ENCODE data around the gene RNASEL. TPM values are rescaled to one million over a fixed set of nuclear protein-coding genes. Genes with fewer than 3 reads are reported as not detected.

Gene RNASEL
- total RNA-seq, 3 donors from 2014 or later, result 14.3 to 23.9 (median 16.3) TPM

DNA sequence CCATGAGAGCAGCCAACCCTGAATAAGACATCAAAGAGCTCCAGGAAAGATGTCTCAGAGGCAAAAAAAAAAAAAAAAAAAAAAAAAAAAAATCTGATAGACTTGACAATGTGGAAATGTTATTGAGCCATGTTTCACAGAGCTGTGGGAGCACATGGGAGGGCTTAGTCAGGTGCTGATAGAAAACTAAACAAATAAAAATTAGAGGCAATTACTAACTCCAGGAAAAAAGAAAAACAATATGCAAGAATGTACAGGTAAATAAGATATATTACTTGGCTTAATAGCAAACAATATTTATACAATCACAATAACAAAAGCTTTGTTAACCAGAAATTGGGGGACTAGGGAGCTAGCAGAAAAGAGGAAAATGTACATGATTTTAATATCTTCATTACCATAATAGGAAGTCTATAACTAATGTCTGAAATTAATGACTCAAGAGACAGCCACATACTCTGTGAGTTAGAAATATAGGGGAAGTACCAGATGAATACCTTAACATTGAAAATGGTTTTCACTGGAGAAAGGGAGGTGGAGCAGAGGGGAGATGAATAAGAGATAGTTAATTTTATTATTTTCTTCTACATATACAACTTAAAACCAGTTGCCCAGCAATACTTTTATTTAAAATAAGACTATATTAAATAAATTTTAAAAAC lies 32.0 kb upstream of the RNASEL start:
- TF ChIP-seq, protein P1, sequence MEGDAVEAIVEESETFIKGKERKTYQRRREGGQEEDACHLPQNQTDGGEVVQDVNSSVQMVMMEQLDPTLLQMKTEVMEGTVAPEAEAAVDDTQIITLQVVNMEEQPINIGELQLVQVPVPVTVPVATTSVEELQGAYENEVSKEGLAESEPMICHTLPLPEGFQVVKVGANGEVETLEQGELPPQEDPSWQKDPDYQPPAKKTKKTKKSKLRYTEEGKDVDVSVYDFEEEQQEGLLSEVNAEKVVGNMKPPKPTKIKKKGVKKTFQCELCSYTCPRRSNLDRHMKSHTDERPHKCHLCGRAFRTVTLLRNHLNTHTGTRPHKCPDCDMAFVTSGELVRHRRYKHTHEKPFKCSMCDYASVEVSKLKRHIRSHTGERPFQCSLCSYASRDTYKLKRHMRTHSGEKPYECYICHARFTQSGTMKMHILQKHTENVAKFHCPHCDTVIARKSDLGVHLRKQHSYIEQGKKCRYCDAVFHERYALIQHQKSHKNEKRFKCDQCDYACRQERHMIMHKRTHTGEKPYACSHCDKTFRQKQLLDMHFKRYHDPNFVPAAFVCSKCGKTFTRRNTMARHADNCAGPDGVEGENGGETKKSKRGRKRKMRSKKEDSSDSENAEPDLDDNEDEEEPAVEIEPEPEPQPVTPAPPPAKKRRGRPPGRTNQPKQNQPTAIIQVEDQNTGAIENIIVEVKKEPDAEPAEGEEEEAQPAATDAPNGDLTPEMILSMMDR (IDR thresholded peaks at IDR 0.05), result no peak
- Histone ChIP-seq H3K4me3 (no peak overlapping the region), H3K4me1 (ENCODE audit: low read depth) (peaks cover 6% of the 10 kb centered on the region), H3K9me3 (no peaks in the 10 kb centered on the region), H3K36me3 (ENCODE audit: low read depth) (no peaks in the 10 kb centered on the region)
- intact Hi-C loops (cut with DNase I, micrococcal nuclease), result no loop called here
- DNase-seq, result no peak
- ATAC-seq, result no peak

- H3K4me1 ChIP-seq (ENCODE audit: low read depth), result peaks cover 23% of the 10 kb centered on the region
- intact Hi-C loops (cut with DNase I, micrococcal nuclease), result loop anchor here in 1 of 2 donors (5.0 kb wide), 1 partner anchor 159 kb away; no protein-coding TSS in a partner anchor
- no peaks in the 10 kb centered on the region for H3K36me3 ChIP-seq (ENCODE audit: low read depth)
- ATAC-seq, result no peak
- H3K9me3 ChIP-seq, result no peaks in the 10 kb centered on the region
- H3K4me3 ChIP-seq, result no peak overlapping the region
- DNase-seq, result no peak
- TF ChIP-seq, protein P1 (IDR thresholded peaks at IDR 0.05), result no peak
These were observed 28.8 kb upstream of the RNASEL start for GRCh38 chr1:182617734-182618351.

- DNase-seq (no peak), ATAC-seq (peak; percentile 44)
- no peak overlapping the region for H3K4me3 ChIP-seq
- peaks cover 23% of the 10 kb centered on the region for H3K4me1 ChIP-seq (ENCODE audit: low read depth)
- TF ChIP-seq, protein P1 (IDR thresholded peaks at IDR 0.05), result no peak
- no peaks in the 10 kb centered on the region for H3K9me3 ChIP-seq
- intact Hi-C loops (cut with DNase I, micrococcal nuclease), result loop anchor here in 1 of 2 donors (5.0 kb wide), 1 partner anchor 160 kb away; no protein-coding TSS in a partner anchor
- no peaks in the 10 kb centered on the region for H3K36me3 ChIP-seq (ENCODE audit: low read depth)
These were observed 28.0 kb upstream of the RNASEL start for GRCh38 chr1:182617014-182617429.

GRCh38 chr1:182616130-182617013 lies 27.3 kb upstream of the RNASEL start:
- ATAC-seq (peak; percentile 62), DNase-seq (peak; percentile 54 to 73 (median 61))
- TF ChIP-seq, protein P1 (IDR thresholded peaks at IDR 0.05), result no peak
- intact Hi-C loops (cut with DNase I, micrococcal nuclease), result loop anchor here in 1 of 2 donors (5.0 kb wide), 1 partner anchor 161 kb away; no protein-coding TSS in a partner anchor
- no peaks in the 10 kb centered on the region for H3K9me3 ChIP-seq
- no peak overlapping the region for H3K4me3 ChIP-seq
- H3K36me3 ChIP-seq (ENCODE audit: low read depth), result no peaks in the 10 kb centered on the region
- peaks cover 23% of the 10 kb centered on the region for H3K4me1 ChIP-seq (ENCODE audit: low read depth)

- intact Hi-C loops (cut with DNase I, micrococcal nuclease), result loop anchor here in 1 of 2 donors (5.0 kb wide), 1 partner anchor 162 kb away; no protein-coding TSS in a partner anchor
- TF ChIP-seq, protein P1 (IDR thresholded peaks at IDR 0.05), result no peak
- Histone ChIP-seq H3K36me3 (ENCODE audit: low read depth) (no peaks in the 10 kb centered on the region), H3K4me3 (no peak overlapping the region), H3K4me1 (ENCODE audit: low read depth) (peaks cover 23% of the 10 kb centered on the region), H3K9me3 (no peaks in the 10 kb centered on the region)
- ATAC-seq (peak; percentile 5), DNase-seq (peak in 1 of 3 donors; percentile 63)
These were observed 26.5 kb upstream of the RNASEL start for GRCh38 chr1:182615468-182616129.
